HS-5 (cell line): ENCODE measurements around the gene GLS.
A peak's percentile ranks its signal among the peaks of the same experiment; 100 is the strongest.
"Not testable (repeated sequence)": the region's sequence is repeated elsewhere in the genome, so short reads cannot be mapped to it uniquely, and the experiment has no call there.

ENCODE experiments used
- DNase-seq: peaks from one replicate; pipeline ENCODE4 v3.0.0-alpha.2; 2012; ENCODE audit warnings: low read depth

Gene GLS

DNA sequence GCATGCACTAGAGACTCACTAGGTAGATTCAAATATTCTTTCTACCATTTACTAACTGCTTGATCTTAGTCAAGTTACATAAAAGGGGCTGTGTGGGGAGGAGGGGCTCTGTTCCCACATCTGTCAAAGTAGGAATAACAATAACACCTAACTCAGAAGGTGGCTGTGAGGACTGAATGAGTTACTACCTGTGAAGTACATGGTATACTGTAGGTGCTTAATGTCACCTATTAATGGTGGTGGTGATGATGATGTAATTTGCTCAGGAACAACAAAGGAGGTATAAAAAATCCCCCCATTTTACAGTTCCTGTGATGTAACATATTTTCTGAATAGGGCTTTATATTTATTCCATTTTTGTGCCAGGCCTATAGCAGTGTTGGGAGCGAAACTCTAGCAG lies 92.6 kb downstream of the GLS start:
- DNase-seq, result no peak

DNA sequence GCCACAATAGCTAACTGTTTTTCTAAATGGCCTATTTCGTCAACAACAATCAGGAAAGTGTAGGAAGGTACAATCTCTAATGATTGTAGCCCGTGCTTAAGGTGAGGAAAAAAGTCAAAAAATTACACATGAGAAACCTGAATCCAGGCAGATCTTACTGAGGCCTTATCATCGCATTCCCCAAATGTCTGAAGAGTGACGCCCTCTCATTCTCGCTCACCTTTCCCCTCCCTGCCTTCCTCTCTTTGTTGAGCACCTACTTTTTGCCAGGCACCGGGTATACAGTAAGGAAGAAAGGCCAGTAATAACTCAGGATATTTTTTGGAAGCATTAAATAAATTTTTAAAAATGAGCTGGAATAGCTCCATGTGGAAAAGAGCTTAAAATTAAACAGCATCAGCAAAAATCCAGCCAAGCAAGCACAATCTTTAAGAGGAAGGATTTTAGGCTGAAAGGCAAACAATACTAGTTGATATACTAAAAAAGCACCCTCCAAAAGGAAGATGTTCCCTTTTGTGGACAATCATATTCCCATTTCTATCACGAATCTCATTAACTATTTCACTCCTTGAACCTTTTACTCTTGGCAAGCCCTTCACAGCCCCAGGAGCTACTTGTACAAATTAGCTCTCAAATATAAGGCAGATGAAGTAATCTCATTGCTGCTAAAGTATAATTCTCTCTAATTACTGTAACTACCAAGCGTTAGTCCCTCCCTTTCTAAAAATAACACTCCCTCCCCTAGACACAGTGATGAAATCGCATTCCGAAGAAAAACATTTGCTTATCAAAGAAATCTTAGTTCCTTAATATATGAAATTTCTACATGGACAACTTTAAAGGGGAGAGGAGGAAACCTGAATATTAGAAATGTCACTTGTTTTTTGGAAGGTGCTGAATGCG lies 93.4 kb downstream of the GLS start:
- DNase-seq, result no peak

DNA sequence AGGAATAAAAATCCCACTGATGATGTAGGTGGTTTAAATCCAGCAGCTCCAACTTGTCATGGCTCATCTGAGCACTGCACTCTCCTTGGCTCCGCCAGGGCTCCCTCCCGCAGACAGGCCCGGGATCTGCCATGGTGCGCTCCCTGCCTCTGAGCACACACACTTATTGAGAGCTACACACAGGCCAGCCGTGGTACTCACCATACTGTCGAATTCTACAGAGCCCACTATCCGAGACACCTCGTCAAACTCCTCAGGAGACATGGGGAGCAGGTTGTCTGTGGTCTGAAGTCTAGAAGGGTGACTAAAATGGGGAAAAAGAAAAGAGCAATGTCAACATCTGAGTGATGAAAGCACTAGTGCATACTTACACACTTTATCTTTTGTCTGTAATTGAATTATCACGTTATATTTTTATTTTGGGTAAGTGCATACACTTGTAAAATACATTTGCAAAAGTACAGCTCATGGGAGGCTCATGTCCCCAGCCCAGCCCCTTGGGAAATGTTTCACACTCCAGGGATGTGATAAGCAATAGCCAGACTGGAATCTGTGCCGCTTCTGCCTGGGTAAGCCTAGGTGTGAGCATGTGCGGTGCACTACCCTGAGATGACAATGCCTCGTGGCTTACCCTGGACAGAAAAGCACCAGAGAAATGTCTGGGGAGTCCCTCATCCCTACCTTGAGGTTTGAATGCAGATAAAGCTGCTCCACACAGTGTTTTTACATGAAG lies 94.2 kb downstream of the GLS start:
- no peak for DNase-seq

DNA sequence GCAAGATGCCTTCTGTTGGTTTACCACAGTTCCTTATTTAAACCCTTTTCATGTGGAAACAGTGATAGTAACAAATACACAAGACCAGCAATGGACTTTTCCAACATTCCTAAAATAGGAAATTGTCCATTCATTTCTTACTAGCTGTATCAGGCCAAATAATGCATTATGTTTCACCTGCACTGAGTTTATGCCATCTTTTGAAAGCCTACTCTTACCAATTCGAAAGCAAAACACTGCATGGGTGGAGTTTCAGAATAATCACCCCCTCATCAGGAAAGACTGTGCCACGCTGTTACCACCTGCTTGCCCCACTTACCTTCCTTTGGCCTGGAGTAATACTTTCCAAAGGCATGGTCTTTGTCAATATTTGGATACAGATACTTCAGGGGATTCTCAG lies 95.9 kb downstream of the GLS start:
- DNase-seq, result no peak

DNA sequence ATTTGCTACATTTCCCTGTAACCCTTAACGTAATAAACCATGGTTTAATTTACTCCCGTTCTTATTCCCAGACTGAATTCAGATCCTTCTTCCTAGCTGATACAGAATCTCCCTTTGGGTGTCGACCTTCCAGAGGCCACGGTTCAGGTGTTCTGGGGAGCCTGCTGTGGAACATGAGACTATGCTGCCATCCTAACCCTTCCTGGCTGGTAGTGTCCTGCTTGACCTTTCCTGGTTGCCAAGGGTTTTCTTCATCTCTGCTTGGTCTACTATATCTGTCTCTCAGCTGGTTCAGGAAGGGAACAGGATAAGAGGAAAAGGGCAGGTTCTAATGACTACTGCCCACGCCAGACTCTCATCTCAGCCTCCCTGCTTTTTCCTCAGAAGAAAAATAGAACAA lies 96.9 kb downstream of the GLS start:
- no peak for DNase-seq

DNA sequence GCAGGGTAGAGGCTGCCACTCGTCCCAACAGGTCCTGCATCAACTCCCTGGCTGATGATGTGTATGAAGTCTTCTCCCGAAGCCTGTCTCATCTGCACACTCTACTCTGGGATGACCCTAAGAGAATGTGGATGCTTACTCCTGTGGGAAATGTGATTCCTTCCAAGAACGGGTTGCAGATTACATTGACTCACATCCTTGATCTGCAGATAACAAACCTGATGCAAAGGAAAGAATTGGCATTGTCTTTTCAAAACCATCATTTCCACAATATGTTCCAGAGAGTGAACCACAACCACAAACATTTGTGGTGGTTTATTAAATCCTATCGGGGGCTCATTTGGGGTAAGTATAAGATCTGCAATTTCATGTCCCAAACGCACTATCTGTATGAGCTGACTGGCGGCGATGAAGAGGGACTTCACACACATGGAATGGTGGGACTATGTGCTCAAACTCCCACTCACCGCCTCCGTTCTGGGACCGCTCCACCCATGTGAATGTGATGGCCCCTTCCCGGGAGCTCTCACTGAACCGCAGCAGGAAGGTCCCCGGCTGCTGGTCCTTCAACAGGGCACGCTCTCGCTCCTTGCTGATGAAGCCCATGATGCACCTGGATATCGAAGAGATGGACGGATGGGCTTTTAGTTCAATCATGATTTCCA lies 97.9 kb downstream of the GLS start:
- peak; percentile 65 for DNase-seq

DNA sequence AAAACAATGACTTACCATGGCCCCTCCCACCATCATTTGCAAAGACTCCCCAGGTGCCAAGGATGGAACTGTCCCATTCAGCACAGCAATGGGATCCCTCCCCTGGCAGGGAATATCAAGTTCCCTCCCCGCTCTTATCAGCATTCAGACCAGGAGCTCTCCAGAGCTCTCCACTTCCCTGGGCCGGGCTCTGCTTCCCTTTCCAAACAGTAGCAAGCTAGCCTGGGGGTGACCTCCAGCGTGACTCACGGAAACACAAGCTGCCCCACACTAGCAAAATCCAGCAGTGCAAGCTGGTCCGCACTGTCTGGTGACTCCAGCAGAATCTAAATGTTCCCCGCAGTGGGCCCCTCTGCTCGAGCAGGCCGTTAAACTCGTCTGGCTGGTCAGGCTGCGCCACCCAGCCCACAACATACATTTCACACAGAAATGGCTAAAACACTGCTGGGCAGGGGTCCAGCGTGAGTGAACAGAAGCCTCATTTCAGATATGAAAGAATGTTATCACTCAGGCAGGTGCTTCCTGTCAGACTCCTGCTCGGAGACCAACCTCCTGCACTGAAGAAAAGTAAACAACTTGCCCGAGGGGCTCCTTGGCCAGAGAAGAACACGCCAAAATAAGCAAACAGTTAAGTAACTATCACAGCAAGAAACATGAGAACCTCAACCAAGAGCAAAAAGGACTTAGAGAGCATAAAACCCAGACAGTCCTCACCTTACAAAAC lies 99.4 kb downstream of the GLS start:
- no peak for DNase-seq

DNA sequence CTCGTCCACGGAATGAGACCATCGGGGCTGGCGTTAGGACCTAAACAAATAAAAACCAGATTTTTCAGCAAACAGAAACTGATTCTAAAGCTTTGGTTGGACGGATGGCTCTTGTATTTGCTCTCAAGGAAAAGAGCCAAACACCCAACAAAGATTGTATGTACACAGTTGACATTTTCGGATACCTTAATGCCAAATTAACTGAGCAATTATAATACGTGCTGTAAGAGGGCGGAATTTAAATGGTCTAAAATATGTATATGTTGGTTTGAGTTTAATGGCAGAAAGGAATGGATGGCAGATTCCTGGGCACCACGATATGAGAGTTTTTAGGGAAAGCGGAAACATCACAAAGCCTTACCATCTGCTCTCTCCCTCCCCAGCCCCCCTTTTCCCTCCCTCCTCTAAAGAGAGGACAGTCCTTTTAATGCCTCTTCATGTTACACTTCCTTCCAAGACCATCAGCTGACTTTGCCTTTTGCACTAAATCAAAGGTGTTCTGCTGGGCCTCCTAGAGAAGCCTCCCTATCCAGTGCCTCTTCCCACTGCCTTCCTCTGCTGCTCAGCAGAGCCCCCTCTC lies 100.1 kb downstream of the GLS start:
- no peak for DNase-seq

DNA sequence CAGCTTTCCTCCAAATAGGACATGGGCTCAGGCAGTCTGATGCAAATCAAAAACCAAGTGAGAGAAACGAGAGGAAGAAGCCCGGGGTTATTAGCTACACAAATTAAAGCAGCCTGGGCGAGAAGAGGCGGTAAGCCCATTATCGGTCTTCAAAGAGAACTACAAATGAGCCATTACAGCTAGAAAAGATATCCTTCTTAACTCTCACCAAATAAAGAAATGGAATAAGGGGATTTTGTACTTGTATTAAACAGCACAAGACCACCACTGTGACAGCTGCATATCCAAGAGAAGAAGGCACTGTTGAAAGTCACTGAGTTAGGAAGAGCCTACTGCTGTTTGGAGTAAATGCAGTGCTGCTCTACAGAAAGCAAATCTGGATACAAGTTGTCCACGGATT lies 100.7 kb downstream of the GLS start:
- DNase-seq, result no peak

DNA sequence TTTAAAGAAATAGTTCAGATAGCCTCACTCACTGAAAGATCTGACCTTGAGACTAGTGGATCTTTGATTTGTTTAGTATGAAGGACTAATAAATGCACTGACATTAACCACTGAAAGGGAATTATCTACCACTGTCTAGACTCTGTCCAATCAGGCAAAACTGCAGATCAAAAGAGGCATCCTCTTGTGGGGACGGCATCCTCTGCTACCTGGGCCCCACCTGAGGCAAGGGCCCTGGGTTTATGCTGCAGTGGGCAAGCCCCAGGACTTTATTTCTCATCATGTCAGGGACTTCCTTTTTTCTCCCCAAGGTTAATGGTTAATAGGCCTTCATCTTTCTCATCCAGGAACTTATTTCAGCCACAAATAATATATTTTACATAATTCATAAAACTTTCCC lies 101.1 kb downstream of the GLS start:
- no peak for DNase-seq

DNA sequence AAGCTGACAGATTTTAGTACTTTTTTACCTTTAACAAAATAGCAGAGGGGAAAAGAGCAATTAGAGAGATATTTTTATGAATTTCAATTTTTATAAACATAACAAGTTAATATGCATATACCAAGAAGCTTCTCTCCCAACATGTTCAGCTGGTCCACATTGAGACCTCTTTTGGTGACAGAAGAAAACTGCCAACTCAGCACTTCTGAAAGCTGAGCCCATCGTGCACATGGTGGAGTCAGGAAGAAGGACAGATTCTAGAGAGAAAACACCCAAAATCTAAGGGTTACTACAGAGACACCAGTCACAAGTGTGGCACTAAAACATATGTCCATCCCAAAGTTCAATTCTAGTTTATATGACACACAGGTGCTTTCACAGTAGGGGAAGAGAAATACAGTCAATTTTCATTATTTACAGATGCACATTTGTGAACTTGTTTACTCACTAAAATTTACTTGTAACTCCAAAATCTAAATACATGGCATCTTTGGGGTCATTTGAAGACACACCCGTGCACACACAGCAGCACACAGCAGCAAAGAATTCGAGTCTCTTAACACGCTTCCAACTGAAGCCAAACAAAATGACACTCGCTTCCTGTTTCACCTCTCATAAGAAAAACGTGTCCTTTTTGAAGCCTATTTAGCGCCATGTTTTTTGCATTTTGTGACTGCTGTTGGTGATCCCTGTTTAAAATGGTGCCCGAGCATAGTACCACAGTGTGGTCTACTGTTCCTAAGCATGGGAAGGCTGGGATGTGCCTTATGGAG lies 101.8 kb downstream of the GLS start:
- DNase-seq, result no peak

DNA sequence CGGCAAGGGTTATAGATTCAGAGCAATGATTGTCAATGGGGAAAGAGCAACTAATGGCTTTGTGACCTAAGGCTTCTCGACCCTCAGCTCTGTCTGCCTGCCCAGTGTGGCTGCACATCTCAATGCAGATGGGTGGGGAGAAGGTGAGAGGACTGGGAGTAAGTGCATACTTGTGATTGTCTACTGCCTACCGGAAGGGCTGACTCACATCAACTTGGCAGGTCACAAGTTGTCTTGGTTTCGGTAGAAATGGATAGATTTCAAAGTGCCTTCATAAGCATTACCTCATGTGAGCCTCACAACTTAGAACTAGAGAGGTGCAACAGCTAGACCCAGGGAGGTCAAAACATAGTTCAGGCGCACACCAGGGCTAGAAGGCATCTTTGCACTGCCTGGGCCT lies 104.0 kb downstream of the GLS start:
- peak; percentile 37 for DNase-seq

DNA sequence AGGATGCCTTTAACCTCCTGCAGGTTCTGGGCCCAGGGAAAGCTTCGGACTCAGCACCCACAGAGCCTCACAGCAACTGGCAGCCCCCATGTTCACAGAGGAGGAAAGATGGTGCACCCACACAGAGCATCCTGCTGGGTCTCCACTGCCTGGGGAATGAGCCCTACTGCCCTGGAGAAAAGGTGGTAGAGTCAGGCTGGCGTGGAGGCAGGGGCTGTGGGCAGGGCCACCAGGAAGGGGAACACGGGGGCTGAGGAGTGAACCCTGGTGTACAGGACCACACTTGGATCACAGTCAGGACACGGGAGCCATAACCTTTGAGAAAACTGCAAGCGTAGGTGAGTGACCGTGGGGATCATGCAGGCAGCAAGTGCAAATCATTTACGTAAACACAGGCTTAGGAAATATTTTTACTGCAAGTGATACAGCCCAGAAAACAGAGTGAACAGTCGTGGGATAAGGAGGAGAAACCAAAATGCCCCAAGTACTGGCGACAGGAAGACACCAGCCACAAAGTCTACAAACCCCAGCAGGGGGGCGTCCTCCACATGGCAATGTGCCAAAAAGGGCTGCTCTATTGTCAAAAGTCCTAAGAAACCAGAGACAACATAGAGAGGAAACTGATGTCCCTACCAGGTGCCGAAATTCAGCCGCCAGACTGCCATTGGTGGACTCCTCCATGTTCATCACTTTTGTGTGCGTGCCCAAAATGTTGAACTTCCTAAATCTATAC lies 105.8 kb downstream of the GLS start:
- DNase-seq, result no peak

DNA sequence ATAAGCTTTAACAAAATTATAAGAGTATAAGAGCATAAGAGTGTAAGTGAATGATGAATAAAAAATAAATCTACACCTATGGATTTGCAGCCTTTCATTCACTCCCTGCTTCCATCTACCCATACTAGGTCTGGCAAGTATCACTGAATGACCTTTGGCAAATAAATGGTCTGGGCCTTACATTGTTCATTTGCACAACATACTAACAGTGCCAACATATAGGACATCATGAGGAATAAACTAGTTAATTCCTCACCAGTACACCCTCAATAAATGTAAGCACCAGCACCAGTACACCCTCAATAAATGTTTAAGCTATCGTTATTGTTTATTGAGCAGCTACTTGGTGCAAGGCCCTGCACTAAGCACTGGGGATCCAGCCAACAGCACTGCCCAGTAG lies 106.5 kb downstream of the GLS start:
- no peak for DNase-seq

DNA sequence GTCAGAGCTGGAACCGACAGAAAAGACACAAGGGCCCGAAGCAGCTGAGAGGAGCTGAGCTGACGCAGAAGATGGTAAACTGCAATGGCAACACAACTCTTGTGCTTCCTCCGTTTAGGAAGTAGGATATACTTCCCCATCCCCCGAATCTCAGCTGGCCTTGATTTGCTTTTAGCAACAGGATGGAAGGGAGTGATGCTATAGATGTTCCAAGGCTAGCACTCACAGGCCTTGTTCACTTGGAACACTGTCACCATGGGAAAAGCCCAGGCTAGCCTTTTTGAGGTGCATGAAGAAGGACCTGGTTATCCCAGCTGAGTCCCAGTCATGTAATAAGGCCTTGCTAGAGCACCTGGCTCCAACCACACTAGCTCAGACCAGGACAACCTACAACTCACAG lies 107.3 kb downstream of the GLS start:
- no peak for DNase-seq

DNA sequence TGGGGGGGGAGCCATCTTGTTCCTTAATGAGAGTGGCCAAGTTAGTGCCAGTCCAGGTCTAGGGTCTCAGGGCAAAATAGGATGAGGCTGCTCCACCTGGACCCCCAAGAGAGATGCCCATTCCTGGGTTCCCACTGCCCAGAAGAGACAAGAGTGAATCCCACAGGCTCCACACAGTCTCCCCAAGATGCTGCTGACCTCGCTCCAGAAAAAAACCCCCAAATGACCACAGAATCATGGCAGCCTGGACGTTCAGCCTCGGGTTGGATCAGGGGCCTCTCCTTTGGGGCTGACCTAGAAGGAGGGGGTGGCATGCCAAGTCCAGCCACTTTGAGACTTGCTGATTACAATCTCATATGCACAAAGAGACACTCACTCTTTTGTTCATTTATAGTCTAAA lies 108.3 kb downstream of the GLS start:
- no peak for DNase-seq

DNA sequence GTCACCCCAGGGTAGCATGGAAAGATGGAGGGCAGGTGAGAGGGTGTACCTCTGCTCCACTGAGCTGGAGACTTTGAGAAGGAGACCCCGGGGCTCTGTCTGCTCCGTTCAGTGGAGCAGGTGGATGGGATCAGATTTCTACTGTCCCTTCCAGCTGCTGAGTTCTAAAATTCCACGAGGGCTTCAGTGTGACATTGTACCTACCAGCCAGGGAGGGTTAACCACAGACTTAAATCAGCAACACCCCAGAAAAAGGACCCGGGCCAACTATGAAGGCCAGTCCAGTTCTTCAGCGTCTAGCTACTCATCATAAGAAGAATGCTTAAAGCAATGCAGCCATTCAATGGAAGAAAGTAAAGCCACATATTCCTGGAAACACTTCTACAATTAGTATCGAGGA lies 109.5 kb downstream of the GLS start:
- no peak for DNase-seq

DNA sequence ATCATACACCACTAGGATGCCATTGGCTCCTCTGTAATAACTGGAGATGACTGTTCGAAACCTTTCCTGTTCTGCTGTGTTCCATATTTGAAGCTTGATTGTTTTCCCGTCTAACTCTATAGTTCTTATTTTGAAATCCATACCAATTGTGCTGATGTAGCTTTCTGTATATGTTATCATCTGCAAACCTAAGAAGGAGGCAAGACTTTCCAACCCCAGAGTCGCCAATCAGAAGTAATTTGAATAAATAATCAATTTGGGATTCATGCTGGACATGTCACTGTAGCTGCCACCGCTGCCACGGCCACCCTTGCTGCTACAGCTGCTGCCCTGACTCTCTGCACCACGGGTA lies 112.6 kb downstream of the GLS start:
- DNase-seq, result no peak

DNA sequence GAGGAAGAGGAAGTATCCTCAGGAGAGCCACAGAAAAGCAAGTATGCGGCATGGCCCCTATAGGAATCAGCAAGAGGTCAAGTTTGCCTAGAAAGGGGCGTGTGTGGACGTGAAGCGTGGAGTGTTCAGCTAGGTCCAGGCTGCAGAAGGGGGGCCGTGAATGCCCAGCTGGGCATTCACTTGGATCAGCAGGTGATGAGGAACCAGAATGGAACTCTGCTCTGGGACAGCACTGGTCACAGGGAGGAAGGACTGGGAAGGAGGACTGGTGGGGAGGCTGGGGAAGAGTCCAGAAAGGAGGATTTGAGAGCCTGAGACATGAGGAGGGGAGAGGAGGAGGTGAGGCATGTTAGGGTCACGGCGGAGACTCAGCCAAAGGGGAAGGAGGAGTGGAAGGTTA lies 113.5 kb downstream of the GLS start:
- no peak for DNase-seq

DNA sequence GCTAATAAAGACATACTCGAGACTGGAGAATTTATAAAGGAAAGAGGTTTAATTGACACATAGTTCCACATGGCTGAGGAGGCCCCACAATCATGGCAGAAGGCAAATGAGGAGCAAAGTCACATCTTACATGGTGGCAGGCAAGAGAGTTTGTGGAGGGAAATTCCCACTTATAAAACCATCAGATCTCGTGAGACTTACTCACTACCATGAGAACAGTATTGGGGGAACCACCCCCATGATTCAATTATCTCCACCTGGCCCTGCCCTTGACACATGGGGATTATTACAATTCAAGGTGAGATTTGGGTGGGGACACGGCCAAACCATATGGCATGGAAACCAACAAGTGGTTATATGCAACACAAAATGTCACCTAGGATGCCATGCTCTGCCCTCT lies 114.7 kb downstream of the GLS start:
- DNase-seq, result not testable (repeated sequence)
